ENCODE data around the gene PTGES3.

PTGES3 gene

GRCh38 chr12:56622535-56622934, 65.5 kb downstream of the PTGES3 start (continued):
- no peak for TF ChIP-seq ZNF274 (IDR thresholded peaks at IDR 0.05; ENCODE audit: low read length)
- no peak for TF ChIP-seq ZNF274 (tag by site-specific recombination; IDR thresholded peaks at IDR 0.05; ENCODE audit: borderline replicate concordance)

GRCh38 chr12:56616925-56617324, 71.2 kb downstream of the PTGES3 start:
- H3K36me3 ChIP-seq (ENCODE audit: control insufficient read depth in 2 of 2, insufficient read depth in 1 of 2, low read length in 2 of 2) = peaks cover 57 to 88% of the 10 kb centered on the region in 2 experiments
- H3K4me3 ChIP-seq (ENCODE audit: low read depth, low read length) = no peak overlapping the region
- 0 out of 2 replicates have a peak overlapping the region, but pooled peaks have one; percentile 16 for H3K27ac ChIP-seq (ENCODE audit: extremely low read depth, low read depth, low read length)
- ChIA-PET CTCF (interaction anchor here (1.0 to 1.1 kb wide), 2 partner anchors 20 to 22 kb away, joined by 3 read pairs; no protein-coding TSS in a partner anchor), POLR2A (interaction anchor here (0.6 to 0.9 kb wide), 3 partner anchors 12 to 101 kb away, joined by 3 to 4 read pairs (median 3); no protein-coding TSS in a partner anchor)
- TF ChIP-seq, protein P1, sequence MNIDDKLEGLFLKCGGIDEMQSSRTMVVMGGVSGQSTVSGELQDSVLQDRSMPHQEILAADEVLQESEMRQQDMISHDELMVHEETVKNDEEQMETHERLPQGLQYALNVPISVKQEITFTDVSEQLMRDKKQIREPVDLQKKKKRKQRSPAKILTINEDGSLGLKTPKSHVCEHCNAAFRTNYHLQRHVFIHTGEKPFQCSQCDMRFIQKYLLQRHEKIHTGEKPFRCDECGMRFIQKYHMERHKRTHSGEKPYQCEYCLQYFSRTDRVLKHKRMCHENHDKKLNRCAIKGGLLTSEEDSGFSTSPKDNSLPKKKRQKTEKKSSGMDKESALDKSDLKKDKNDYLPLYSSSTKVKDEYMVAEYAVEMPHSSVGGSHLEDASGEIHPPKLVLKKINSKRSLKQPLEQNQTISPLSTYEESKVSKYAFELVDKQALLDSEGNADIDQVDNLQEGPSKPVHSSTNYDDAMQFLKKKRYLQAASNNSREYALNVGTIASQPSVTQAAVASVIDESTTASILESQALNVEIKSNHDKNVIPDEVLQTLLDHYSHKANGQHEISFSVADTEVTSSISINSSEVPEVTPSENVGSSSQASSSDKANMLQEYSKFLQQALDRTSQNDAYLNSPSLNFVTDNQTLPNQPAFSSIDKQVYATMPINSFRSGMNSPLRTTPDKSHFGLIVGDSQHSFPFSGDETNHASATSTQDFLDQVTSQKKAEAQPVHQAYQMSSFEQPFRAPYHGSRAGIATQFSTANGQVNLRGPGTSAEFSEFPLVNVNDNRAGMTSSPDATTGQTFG (tag by site-specific recombination; IDR thresholded peaks at IDR 0.05; ENCODE audit: borderline replicate concordance) = no peak
- TF ChIP-seq ZNF626 (tag by site-specific recombination; IDR thresholded peaks at IDR 0.05) (no peak), ZNF138 (tag by site-specific recombination; IDR thresholded peaks at IDR 0.05; ENCODE audit: borderline replicate concordance) (no peak), MYNN (tag by site-specific recombination; IDR thresholded peaks at IDR 0.05; ENCODE audit: borderline replicate concordance) (no peak)
- no peaks in the 10 kb centered on the region for H3K4me1 ChIP-seq (ENCODE audit: control insufficient read depth, insufficient read depth, low read length)
- no peaks in the 10 kb centered on the region for H3K9me3 ChIP-seq (ENCODE audit: control insufficient read depth, insufficient read depth, low read depth, low read length)

DNA sequence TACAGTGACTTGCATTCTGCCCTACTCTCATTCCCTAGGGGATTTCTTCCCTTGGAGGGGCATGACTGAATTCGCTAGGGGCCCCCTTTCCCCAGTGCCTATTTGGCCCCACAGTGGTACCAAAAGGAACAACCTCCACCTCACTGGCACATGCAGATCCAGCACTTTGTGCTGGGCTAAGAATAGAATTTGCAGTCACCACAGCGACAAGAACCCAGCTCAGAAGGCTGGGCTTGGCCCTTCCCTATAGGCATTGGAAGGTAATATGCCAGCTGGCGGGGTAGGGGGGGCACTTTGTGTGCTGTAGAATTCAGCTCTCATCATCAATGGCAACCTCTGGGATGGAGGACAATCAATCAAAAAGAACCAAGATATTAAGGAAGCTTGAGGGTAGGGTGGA, 71.8 kb downstream of the PTGES3 start:
- Histone ChIP-seq H3K36me3 (ENCODE audit: control insufficient read depth in 2 of 2, insufficient read depth in 1 of 2, low read length in 2 of 2) (peaks cover 63 to 91% of the 10 kb centered on the region in 2 experiments), H3K9me3 (ENCODE audit: control insufficient read depth, insufficient read depth, low read depth, low read length) (no peaks in the 10 kb centered on the region), H3K4me1 (ENCODE audit: control insufficient read depth, insufficient read depth, low read length) (no peaks in the 10 kb centered on the region), H3K4me3 (ENCODE audit: low read depth, low read length) (no peak overlapping the region), H3K27ac (ENCODE audit: extremely low read depth, low read depth, low read length) (0 out of 2 replicates have a peak overlapping the region, but pooled peaks have one; percentile 16)
- POLR2A ChIA-PET = interaction anchor here (0.6 to 0.9 kb wide), 3 partner anchors 13 to 102 kb away, joined by 3 to 4 read pairs (median 3); no protein-coding TSS in a partner anchor
- TF ChIP-seq ZNF416 (tag by site-specific recombination; IDR thresholded peaks at IDR 0.05) = no peak
- TF ChIP-seq ZNF280D (tag by site-specific recombination; IDR thresholded peaks at IDR 0.05) = no peak
- no peak for TF ChIP-seq ZSCAN16 (tag by site-specific recombination; IDR thresholded peaks at IDR 0.05)
- no peak for TF ChIP-seq ZNF558 (tag by site-specific recombination; IDR thresholded peaks at IDR 0.05)
- TF ChIP-seq KLF1 (tag by site-specific recombination; IDR thresholded peaks at IDR 0.05) = no peak
- TF ChIP-seq, protein P1 (tag by site-specific recombination; IDR thresholded peaks at IDR 0.05; ENCODE audit: borderline replicate concordance) = no peak
- TF ChIP-seq, protein P2, sequence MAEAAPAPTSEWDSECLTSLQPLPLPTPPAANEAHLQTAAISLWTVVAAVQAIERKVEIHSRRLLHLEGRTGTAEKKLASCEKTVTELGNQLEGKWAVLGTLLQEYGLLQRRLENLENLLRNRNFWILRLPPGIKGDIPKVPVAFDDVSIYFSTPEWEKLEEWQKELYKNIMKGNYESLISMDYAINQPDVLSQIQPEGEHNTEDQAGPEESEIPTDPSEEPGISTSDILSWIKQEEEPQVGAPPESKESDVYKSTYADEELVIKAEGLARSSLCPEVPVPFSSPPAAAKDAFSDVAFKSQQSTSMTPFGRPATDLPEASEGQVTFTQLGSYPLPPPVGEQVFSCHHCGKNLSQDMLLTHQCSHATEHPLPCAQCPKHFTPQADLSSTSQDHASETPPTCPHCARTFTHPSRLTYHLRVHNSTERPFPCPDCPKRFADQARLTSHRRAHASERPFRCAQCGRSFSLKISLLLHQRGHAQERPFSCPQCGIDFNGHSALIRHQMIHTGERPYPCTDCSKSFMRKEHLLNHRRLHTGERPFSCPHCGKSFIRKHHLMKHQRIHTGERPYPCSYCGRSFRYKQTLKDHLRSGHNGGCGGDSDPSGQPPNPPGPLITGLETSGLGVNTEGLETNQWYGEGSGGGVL (tag by site-specific recombination; IDR thresholded peaks at IDR 0.05) = no peak
- TF ChIP-seq MEIS1 (CRISPR knock-in tag; IDR thresholded peaks at IDR 0.05; ENCODE audit: borderline replicate concordance) = no peak
- CTCF ChIA-PET = interaction anchor here (1.0 to 1.1 kb wide), 2 partner anchors 20 to 23 kb away, joined by 3 read pairs; no protein-coding TSS in a partner anchor
